HG03354 (cell line): Measurements from ENCODE around the gene TMEM131L.
"Not testable (repeated sequence)": the region's sequence is repeated elsewhere in the genome, so short reads cannot be mapped to it uniquely, and the experiment has no call there.

Experiments used
- ATAC-seq: cut with Tn5 transposase; IDR thresholded peaks from one replicate; pipeline ENCODE4 v1.9.1; 2021; ENCODE audit warnings: mild to moderate bottlenecking; ENCODE audit not compliant: unreplicated experiment, poor library complexity, severe bottlenecking

The TMEM131L gene

GRCh38 chr4:153666505-153666904 is 200.3 kb downstream of the TMEM131L start:
- not testable (repeated sequence) for ATAC-seq

DNA sequence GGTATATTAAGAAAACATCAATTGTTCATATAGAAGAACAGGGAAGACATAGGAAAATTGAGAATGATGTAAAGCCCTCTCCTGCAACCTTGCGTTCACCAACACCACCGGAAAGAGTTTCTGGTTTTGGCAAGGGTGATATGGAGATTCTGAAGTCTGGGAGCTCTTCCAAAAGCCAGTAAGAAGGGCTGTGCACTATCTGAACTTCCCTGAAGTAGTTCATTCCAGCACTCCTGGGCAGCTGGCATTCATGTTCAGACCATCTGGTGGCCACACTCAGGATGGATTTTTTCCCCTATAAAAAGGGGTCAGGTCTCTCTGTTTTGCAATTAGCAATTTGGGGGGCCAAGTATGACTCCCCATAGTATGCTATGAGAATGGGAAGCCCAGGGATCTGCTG is 202.5 kb downstream of the TMEM131L start:
- ATAC-seq: no peak

DNA sequence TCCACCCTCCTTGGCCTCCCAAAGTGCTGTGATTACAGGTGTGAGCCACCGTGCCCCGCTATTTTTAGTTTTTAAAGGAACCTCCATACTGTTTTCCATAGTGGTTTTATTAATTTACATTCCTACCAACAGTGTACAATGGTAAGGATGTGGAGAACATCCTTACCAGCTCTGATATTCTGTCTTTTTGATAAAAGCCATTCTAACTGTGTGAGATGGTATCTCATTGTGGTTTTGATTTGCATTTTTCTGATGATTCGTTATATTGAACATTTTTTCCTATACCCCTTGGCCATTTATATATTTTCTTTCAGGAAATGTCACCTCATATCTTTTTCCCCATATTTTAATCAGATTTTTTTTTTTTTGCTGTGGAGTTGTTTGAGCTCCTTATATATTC is 203.7 kb downstream of the TMEM131L start:
- ATAC-seq: no peak

GRCh38 chr4:153676486-153676885 is 210.3 kb downstream of the TMEM131L start:
- no peak for ATAC-seq

DNA sequence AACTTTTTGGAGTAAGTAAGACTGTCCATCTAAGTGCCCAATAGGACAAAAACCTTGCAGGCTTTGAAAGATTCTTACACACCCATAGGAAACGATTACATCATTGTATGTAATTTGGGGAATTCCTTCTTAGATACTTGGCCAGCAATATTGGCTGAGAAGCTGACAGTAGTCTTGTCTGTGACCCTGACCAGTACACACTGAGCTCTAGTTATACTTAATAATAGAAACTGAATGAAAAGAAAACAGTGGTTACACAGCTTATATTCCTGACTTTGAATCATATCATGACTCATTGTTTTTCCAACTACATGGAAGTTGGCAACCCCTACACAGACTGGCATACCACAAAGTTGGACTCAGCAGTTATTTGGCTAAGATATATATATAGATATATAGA is 210.8 kb downstream of the TMEM131L start:
- no peak for ATAC-seq

- ATAC-seq: no peak
Observed at GRCh38 chr4:153679486-153679885, 213.3 kb downstream of the TMEM131L start.

DNA sequence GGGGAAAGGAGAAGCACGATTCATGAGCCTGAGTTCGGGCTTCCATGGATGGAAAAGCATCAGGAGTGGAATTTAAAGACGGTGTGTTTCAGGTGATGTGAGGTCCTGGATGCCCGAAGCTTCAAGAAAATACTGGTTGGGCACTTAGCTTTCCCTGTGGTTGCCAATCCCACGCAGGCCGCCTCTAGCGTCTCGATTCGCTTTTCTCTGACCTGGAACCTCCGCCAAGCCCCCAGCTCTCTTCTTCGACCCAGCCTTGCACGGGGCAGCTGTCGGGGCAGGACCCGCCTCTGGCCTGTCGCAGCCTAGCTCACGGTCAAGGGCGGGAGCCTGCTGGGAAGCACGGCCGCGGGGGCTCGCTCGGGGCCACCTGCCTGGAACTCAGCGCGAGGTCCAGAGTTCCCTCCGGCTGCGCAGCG is 217.6 kb downstream of the TMEM131L start:
- ATAC-seq: no peak

GRCh38 chr4:153684182-153684970 is 218.2 kb downstream of the TMEM131L start, which contains the start of gene TLR2:
Gene TLR2 (plus strand): TSS chr4:153684280. CDS start chr4:153702908, 18,628 bp downstream.
- ATAC-seq: peak; percentile 95

- no peak for ATAC-seq
Observed at GRCh38 chr4:153684971-153685371, 218.8 kb downstream of the TMEM131L start.
